ENCODE results near the gene TUBB4B. TPM values are rescaled to one million over a fixed set of nuclear protein-coding genes. Genes with fewer than 3 reads are reported as not detected.

TUBB4B gene
- total RNA-seq, 2 experiments from 2014 or later = 241 to 249 TPM

- Mint-ChIP-seq H3K27me3 (no peaks in the 10 kb centered on the region), H3K4me1 (no peaks in the 10 kb centered on the region), H3K4me3 (no peak overlapping the region), H3K36me3 (no peaks in the 10 kb centered on the region), H3K9me3 (no peaks in the 10 kb centered on the region), H3K27ac (no peak overlapping the region)
- POLR2A ChIA-PET = interaction anchor here (1.2 kb wide), 1 partner anchor 25 kb away, joined by 5 read pairs; the partner anchor contains the start of gene TUBB4B
- DNase-seq = no peak
- ATAC-seq (ENCODE audit: low read depth) = no peak
These were observed 25.7 kb upstream of the TUBB4B start for GRCh38 chr9:137215196-137215986.

DNA sequence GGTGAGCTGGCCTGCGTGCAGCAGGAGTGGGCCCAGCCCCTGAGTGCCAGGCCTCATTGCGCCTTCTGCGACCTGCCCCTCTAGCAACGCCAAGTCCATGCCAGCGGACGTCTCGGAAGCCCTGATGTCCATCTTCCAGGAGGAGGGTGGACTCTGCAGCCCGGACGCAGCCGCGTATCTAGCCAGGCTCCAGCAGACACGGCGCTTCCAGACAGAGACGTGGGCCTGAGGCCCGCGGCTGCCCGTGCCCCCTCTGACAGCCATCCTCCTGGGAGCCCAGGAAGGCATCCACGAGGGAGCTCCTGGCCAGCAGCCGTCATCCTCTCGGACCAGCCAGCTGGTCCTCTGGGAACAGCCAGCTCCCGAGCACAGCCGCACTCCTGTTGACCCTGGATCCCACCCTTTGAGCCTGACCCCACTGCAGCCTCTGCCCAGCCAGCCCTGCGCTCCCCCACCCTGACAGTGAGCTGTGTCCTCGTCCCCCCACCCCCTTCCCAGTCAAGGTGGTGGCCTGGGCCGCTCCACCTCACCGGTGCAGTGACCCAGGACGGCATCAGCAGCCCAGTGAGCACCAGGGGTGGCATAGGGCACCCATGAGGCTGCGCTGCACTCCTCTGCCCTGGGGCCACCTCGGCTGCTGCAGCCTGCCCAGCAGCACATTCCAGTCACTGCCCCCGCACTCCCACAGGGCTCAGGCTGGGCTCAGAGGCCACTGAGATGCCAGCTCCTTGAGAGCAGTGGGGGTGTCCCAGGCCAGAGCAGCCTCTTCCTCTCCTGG lies 24.7 kb upstream of the TUBB4B start:
- DNase-seq = no peak
- no peaks in the 10 kb centered on the region for H3K4me1 Mint-ChIP-seq
- no peak overlapping the region for H3K4me3 Mint-ChIP-seq
- POLR2A ChIA-PET = interaction anchor here (0.6 to 1.3 kb wide), 3 partner anchors 11 to 28 kb away, joined by 3 to 5 read pairs (median 3); partner anchors contain the start of genes ANAPC2, NDOR1, SSNA1 and TMEM203
- H3K27me3 Mint-ChIP-seq = no peaks in the 10 kb centered on the region
- no peak overlapping the region for H3K27ac Mint-ChIP-seq
- no peak for ATAC-seq (ENCODE audit: low read depth)
- no peaks in the 10 kb centered on the region for H3K9me3 Mint-ChIP-seq
- no peaks in the 10 kb centered on the region for H3K36me3 Mint-ChIP-seq

GRCh38 chr9:137217276-137218211 lies 23.5 kb upstream of the TUBB4B start:
- H3K4me1 Mint-ChIP-seq = no peaks in the 10 kb centered on the region
- H3K9me3 Mint-ChIP-seq = no peaks in the 10 kb centered on the region
- H3K27me3 Mint-ChIP-seq = no peaks in the 10 kb centered on the region
- DNase-seq (no peak), ATAC-seq (ENCODE audit: low read depth) (no peak)
- POLR2A ChIA-PET = interaction anchor here (1.3 to 2.0 kb wide), 4 partner anchors 10 to 30 kb away, joined by 3 to 5 read pairs (median 4); partner anchors contain the start of genes ANAPC2, SSNA1 and TUBB4B
- H3K36me3 Mint-ChIP-seq = no peaks in the 10 kb centered on the region
- H3K27ac Mint-ChIP-seq = no peak overlapping the region
- no peak overlapping the region for H3K4me3 Mint-ChIP-seq

DNA sequence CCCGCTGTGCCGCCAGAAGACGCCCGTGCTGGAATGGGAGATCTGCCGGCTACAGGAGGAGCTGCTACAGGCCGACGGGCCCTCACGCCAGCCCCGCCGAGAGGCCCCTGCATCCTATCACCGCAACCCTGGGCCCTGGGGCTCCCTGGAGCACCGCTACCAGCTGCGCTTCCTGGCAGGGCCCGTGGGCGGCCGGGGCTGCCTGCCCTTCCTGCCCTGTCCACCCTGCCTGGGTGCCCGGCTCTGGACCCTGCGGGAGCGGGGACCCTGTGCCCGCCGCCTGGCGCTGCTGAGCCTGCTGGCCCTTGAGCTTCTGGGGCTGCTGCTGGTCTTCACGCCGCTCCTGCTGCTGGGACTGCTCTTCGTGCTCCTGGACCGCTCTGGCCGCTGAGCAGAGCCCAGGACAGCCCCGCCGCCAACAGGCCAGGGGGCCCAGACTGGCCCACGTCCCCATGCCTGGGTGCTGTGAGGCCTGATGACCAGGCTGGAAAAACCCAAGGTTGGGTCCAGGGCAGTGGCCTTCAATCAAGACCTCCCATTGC lies 22.8 kb upstream of the TUBB4B start:
- H3K9me3 Mint-ChIP-seq = no peaks in the 10 kb centered on the region
- no peaks in the 10 kb centered on the region for H3K36me3 Mint-ChIP-seq
- DNase-seq (no peak), ATAC-seq (ENCODE audit: low read depth) (no peak)
- H3K4me3 Mint-ChIP-seq = no peak overlapping the region
- POLR2A ChIA-PET = interaction anchor here (1.4 to 2.0 kb wide), 3 partner anchors 11 to 23 kb away, joined by 4 to 5 read pairs (median 4); partner anchors contain the start of gene TUBB4B
- no peaks in the 10 kb centered on the region for H3K27me3 Mint-ChIP-seq
- peaks cover 2% of the 10 kb centered on the region for H3K4me1 Mint-ChIP-seq
- no peak overlapping the region for H3K27ac Mint-ChIP-seq

DNA sequence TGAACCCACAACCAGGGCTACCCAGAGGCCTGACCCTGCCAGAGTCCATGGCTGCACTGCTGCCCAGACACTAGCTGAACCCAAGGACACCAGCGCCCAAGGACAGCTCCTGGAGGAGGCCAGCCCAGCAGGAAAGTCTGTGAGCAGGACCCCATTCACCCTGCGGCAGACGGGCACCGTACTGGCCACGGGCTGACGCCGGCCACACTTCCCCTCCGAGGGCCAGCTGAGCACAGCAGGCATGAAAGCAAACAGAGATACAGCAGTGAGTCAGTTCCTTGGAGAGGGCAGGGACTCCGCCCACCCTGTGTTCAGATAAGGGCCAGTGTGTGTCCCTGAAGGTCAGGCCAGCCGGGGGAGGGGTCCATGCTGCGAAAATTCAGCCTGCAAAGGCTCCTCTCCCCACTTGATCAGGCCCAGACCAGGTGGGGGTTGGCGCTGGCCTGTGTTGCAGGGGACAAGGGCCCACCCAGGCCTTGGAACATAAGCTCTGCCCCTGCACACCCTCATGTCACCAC lies 22.3 kb upstream of the TUBB4B start:
- no peaks in the 10 kb centered on the region for H3K36me3 Mint-ChIP-seq
- POLR2A ChIA-PET = interaction anchor here (1.4 to 2.0 kb wide), 5 partner anchors 11 to 89 kb away, joined by 4 to 6 read pairs (median 4); partner anchors contain the start of genes ANAPC2, SSNA1 and TUBB4B
- ATAC-seq (ENCODE audit: low read depth) = no peak
- DNase-seq = no peak
- peaks cover 2% of the 10 kb centered on the region for H3K4me1 Mint-ChIP-seq
- H3K4me3 Mint-ChIP-seq = no peak overlapping the region
- H3K27ac Mint-ChIP-seq = no peak overlapping the region
- H3K27me3 Mint-ChIP-seq = no peaks in the 10 kb centered on the region
- H3K9me3 Mint-ChIP-seq = no peaks in the 10 kb centered on the region

GRCh38 chr9:137219757-137220316 lies 21.2 kb upstream of the TUBB4B start:
- no peaks in the 10 kb centered on the region for H3K9me3 Mint-ChIP-seq
- POLR2A ChIA-PET = interaction anchor here (0.5 to 2.0 kb wide), 6 partner anchors 19 to 152 kb away, joined by 3 to 7 read pairs (median 6); partner anchors contain the start of genes ANAPC2, SSNA1 and TPRN
- DNase-seq = no peak
- H3K4me3 Mint-ChIP-seq = no peak overlapping the region
- no peaks in the 10 kb centered on the region for H3K36me3 Mint-ChIP-seq
- ATAC-seq (ENCODE audit: low read depth) = no peak
- H3K27ac Mint-ChIP-seq = no peak overlapping the region
- H3K4me1 Mint-ChIP-seq = peaks cover 4% of the 10 kb centered on the region
- no peaks in the 10 kb centered on the region for H3K27me3 Mint-ChIP-seq

- peaks cover 4% of the 10 kb centered on the region for H3K4me1 Mint-ChIP-seq
- peak overlapping the region; percentile 21 for H3K27ac Mint-ChIP-seq
- no peaks in the 10 kb centered on the region for H3K9me3 Mint-ChIP-seq
These were observed 20.6 kb upstream of the TUBB4B start for GRCh38 chr9:137220317-137221094.

DNA sequence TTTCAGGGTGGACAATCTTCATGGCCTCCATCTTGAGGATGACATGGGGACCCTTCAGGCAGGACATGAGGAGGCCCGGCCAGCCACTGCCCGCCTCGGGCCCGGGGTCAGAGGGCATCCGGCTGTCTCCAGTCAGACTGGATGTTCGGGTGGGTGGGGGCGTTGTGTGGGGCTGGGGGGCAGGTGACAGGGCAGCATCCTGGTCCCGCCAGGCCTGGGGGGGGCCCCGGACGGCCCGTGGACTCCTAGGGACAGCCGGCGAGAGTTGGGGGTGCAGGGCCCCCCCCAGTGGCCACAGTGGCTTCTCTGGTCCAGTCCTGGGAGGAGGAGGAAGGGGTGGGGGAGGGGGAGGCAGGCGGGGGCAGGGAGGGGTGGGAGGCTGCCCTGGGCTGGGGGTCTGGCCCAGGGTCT lies 20.0 kb upstream of the TUBB4B start:
- H3K27me3 Mint-ChIP-seq = no peaks in the 10 kb centered on the region
- no peaks in the 10 kb centered on the region for H3K9me3 Mint-ChIP-seq
- H3K36me3 Mint-ChIP-seq = no peaks in the 10 kb centered on the region
- DNase-seq = no peak
- peaks cover 4% of the 10 kb centered on the region for H3K4me1 Mint-ChIP-seq
- H3K4me3 Mint-ChIP-seq = peak overlapping the region; percentile 50
- H3K27ac Mint-ChIP-seq = peak overlapping the region; percentile 21
- ATAC-seq (ENCODE audit: low read depth) = no peak
- POLR2A ChIA-PET = interaction anchor here (0.5 to 4.5 kb wide), 5 partner anchors 11 to 91 kb away, joined by 3 to 31 read pairs (median 6); partner anchors contain the start of genes NDOR1, TMEM203 and TPRN

More at GRCh38 chr9:137220317-137221094, 20.6 kb upstream of the TUBB4B start:
- POLR2A ChIA-PET = interaction anchor here (0.5 to 4.5 kb wide), 9 partner anchors 10 to 93 kb away, joined by 3 to 31 read pairs (median 6); partner anchors contain the start of genes ANAPC2, NDOR1, SSNA1 and TMEM203
- Mint-ChIP-seq H3K27me3 (no peaks in the 10 kb centered on the region), H3K4me3 (peak overlapping the region; percentile 50), H3K36me3 (no peaks in the 10 kb centered on the region)
- DNase-seq (no peak), ATAC-seq (ENCODE audit: low read depth) (no peak)

- POLR2A ChIA-PET = interaction anchor here (0.5 to 4.5 kb wide), 9 partner anchors 11 to 135 kb away, joined by 3 to 33 read pairs (median 16); partner anchors contain the start of genes ANAPC2, MAN1B1, NDOR1 and SSNA1
- ATAC-seq (ENCODE audit: low read depth) (no peak), DNase-seq (peak; percentile 64)
- Mint-ChIP-seq H3K4me3 (peak overlapping the region; percentile 35), H3K27ac (no peak overlapping the region), H3K4me1 (peaks cover 4% of the 10 kb centered on the region), H3K9me3 (no peaks in the 10 kb centered on the region), H3K36me3 (no peaks in the 10 kb centered on the region), H3K27me3 (no peaks in the 10 kb centered on the region)
These were observed 19.5 kb upstream of the TUBB4B start for GRCh38 chr9:137221506-137222111.

DNA sequence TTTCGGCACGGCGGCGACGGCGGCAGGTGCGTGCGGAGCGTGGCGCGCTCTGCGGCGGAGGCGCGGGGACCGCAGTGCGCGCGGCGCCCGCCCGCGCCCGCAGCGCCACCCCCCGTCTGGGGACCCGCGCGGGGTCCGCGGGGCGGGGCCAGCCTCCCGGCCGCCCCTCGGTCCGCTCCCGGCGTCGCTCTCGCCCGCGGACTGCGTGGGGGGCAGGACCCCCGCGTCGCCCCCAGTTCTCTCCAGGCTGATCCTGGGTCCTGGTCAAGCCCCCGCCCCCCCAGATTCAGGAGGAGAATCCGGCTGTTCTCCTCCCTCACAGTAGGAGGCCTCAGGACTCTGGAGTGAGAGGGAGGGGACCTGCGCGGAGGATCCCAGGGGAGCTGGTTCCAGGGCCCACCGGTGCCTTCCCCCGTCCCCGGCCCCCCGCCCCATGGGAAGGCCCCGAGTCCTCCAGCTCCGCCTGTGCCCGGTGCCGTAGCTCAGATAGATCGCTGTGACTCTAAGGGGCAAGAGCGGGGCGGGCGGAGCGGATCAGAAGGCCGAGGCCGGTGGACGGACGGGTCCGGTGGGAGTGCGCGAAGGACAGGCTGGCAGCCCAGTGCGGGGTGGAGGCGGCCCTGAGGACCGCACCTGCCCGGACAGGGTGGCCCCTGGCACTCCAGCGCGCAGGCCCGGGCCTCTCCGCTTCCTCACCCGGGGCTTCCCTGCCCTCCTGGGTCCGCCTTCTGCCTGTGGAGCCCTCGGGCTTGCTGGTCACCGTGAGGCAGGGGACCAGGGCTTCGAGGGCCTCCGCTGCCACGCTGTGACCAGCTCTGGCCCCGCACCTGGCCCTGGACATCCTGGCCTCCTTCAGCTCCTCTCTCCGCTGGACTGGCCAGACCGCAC lies 18.7 kb upstream of the TUBB4B start, which contains the start of gene RNF208:
Gene RNF208, minus strand, starts transcription at position 51 of the 888 bp plus-strand sequence. CDS start 1,028 bp downstream, outside the sequence.
- H3K36me3 Mint-ChIP-seq = no peaks in the 10 kb centered on the region
- POLR2A ChIA-PET = interaction anchor here (0.7 to 4.9 kb wide), 20 partner anchors 8 to 494 kb away, joined by 3 to 43 read pairs (median 6); partner anchors contain the start of genes ANAPC2, DPP7, MAN1B1 and NDOR1
- H3K27ac Mint-ChIP-seq = peak within 1 kb of the TSS; percentile 82
- H3K4me3 Mint-ChIP-seq = peak within 1 kb of the TSS; percentile 84
- H3K4me1 Mint-ChIP-seq = peaks cover 5% of the 10 kb centered on the region
- ATAC-seq (ENCODE audit: low read depth) = no peak
- H3K9me3 Mint-ChIP-seq = no peaks in the 10 kb centered on the region
- H3K27me3 Mint-ChIP-seq = no peaks in the 10 kb centered on the region
- peak; percentile 67 for DNase-seq

Data from activated naive CD8-positive, alpha-beta T cell treated with anti-CD3 and anti-CD28 coated beads, Interleukin-2, amount 10 ng/mL, durations not matched to agents 7 days and 5 days (primary cell).